ENCODE measurements around the gene MRPL50. TPM values are rescaled to one million over a fixed set of nuclear protein-coding genes. Genes with fewer than 3 reads are reported as not detected.
A peak's percentile ranks its signal among the peaks of the same experiment; 100 is the strongest.
"Not testable (repeated sequence)": the region's sequence is repeated elsewhere in the genome, so short reads cannot be mapped to it uniquely, and the experiment has no call there.

The MRPL50 gene
- total RNA-seq, 1 experiment from 2014 or later, result 15.4 TPM

DNA sequence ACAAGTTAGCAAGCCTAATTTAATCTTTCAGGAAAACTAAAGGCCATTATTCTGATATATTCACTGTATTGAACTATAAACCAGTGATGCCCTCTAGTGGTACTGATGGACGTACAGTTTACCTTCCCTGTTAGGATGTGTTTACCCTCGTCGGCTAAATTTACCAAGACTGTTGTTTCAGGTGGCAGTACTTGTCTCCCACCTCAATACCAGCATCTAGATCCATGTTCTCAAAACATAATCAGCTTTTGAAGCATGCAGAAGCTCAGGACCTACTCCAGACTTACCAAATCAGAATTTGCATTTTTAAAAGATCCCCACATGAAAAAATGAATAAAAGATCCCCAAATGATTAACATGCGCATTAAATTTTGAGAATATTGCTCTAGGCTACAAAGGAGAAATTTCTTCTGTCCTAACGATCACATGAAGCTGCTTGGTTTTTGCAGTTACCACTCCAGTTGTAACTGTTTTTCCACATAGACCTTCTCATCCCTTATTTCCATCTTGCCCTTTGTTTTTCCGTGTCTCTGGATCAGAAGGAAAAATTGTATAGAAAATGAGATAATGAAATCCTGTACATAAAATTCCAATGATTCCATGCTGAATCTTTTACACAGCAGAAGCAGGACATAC lies 10.4 kb downstream of the MRPL50 start:
- H3K4me1 Mint-ChIP-seq (ENCODE audit: insufficient read depth, unreplicated experiment), result peaks cover 18% of the 10 kb centered on the region
- TF ChIP-seq, protein P1, sequence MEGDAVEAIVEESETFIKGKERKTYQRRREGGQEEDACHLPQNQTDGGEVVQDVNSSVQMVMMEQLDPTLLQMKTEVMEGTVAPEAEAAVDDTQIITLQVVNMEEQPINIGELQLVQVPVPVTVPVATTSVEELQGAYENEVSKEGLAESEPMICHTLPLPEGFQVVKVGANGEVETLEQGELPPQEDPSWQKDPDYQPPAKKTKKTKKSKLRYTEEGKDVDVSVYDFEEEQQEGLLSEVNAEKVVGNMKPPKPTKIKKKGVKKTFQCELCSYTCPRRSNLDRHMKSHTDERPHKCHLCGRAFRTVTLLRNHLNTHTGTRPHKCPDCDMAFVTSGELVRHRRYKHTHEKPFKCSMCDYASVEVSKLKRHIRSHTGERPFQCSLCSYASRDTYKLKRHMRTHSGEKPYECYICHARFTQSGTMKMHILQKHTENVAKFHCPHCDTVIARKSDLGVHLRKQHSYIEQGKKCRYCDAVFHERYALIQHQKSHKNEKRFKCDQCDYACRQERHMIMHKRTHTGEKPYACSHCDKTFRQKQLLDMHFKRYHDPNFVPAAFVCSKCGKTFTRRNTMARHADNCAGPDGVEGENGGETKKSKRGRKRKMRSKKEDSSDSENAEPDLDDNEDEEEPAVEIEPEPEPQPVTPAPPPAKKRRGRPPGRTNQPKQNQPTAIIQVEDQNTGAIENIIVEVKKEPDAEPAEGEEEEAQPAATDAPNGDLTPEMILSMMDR (IDR thresholded peaks at IDR 0.05; ENCODE audit: unreplicated experiment), result peak; percentile 58
- H3K27me3 Mint-ChIP-seq (ENCODE audit: insufficient read depth, unreplicated experiment), result no peaks in the 10 kb centered on the region
- no TSS peak for BruUV-seq (replicated peaks)
- H3K27ac Mint-ChIP-seq (ENCODE audit: low read depth, unreplicated experiment), result no peak overlapping the region
- CTCF ChIA-PET, result interaction anchor here (0.6 to 2.8 kb wide), 41 partner anchors 8 to 1381 kb away, joined by 3 to 42 read pairs (median 4); partner anchors contain the start of genes MRPL50 and ZNF189
- intact Hi-C loops (cut with micrococcal nuclease), result loop anchor here (1.0 to 10.0 kb wide), 5 partner anchors 72 to 786 kb away; no protein-coding TSS in a partner anchor
- H3K9me3 Mint-ChIP-seq (ENCODE audit: unreplicated experiment), result peaks cover 14% of the 10 kb centered on the region
- peaks cover 44% of the 10 kb centered on the region for H3K36me3 Mint-ChIP-seq (ENCODE audit: insufficient read depth, unreplicated experiment)
- POLR2A ChIA-PET, result interaction anchor here (1.0 to 2.8 kb wide), 3 partner anchors 8 to 15 kb away, joined by 3 to 34 read pairs (median 6); partner anchors contain the start of genes MRPL50 and ZNF189
- DNase-seq (ENCODE audit: unreplicated experiment), result peak; percentile 56
- H3K4me3 Mint-ChIP-seq (ENCODE audit: unreplicated experiment), result no peak overlapping the region

DNA sequence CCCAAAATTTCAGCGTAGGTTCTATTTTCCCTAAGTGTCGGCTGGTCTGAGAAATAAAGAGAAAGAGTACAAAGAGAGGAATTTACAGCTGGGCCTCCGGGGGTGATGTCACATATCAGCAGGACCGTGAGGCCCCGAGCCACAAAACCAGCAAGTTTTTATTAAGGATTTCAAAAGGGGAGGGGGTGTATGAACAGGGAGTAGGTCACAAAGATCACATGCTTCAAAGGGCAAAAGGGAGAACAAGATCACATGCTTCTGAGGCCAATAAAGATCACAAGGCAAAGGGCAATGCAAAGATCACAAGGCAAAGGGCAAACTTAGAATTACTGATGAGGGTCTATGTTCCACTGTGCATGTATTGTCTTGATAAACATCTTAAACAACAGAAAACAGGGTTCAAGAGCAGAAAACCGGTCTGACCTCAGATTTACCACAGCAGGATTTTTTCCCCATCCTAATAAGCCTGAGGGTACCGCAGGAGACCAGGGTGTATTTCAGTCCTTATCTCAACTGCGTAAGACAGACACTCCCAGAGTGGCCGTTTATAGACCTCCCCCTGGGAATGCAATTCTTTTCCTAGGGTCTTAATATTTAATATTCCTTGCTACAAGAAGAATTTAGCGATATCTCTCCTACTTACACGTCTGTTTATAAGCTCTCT lies 13.4 kb downstream of the MRPL50 start, which contains the start of gene BAAT:
Gene BAAT, minus strand, starts transcription at position 134 of the 664 bp plus-strand sequence. CDS start 13,602 bp downstream, outside the sequence.
- H3K4me3 Mint-ChIP-seq (ENCODE audit: unreplicated experiment); CTCF ChIA-PET; H3K27ac Mint-ChIP-seq (ENCODE audit: low read depth, unreplicated experiment); H3K4me1 Mint-ChIP-seq (ENCODE audit: insufficient read depth, unreplicated experiment); DNase-seq (ENCODE audit: unreplicated experiment); H3K9me3 Mint-ChIP-seq (ENCODE audit: unreplicated experiment); BruUV-seq (replicated peaks); H3K27me3 Mint-ChIP-seq (ENCODE audit: insufficient read depth, unreplicated experiment); POLR2A ChIA-PET: not testable (repeated sequence)
- peaks cover 28% of the 10 kb centered on the region for H3K36me3 Mint-ChIP-seq (ENCODE audit: insufficient read depth, unreplicated experiment)
- intact Hi-C loops (cut with micrococcal nuclease), result loop anchor here (5.0 to 10.0 kb wide), 3 partner anchors 268 to 783 kb away; no protein-coding TSS in a partner anchor

GRCh38 chr9:101383361-101383760 lies 15.1 kb downstream of the MRPL50 start:
- no peak overlapping the region for H3K4me3 Mint-ChIP-seq (ENCODE audit: unreplicated experiment)
- no peak overlapping the region for H3K27ac Mint-ChIP-seq (ENCODE audit: low read depth, unreplicated experiment)
- no peak for DNase-seq (ENCODE audit: unreplicated experiment)
- peaks cover 13% of the 10 kb centered on the region for H3K36me3 Mint-ChIP-seq (ENCODE audit: insufficient read depth, unreplicated experiment)
- no peaks in the 10 kb centered on the region for H3K27me3 Mint-ChIP-seq (ENCODE audit: insufficient read depth, unreplicated experiment)
- CTCF ChIA-PET, result interaction anchor here (2.0 to 3.0 kb wide), 2 partner anchors 75 to 782 kb away, joined by 4 to 14 read pairs; no protein-coding TSS in a partner anchor
- POLR2A ChIA-PET, result no interaction called here
- no peaks in the 10 kb centered on the region for H3K9me3 Mint-ChIP-seq (ENCODE audit: unreplicated experiment)
- TF ChIP-seq, protein P1 (IDR thresholded peaks at IDR 0.05; ENCODE audit: unreplicated experiment), result no peak
- intact Hi-C loops (cut with micrococcal nuclease), result loop anchor here (10.0 kb wide), 1 partner anchor 669 kb away; no protein-coding TSS in a partner anchor
- H3K4me1 Mint-ChIP-seq (ENCODE audit: insufficient read depth, unreplicated experiment), result peaks cover 6% of the 10 kb centered on the region
- BruUV-seq (replicated peaks), result no TSS peak

- intact Hi-C loops (cut with micrococcal nuclease), result loop anchor here (10.0 kb wide), 1 partner anchor 667 kb away; no protein-coding TSS in a partner anchor
- Mint-ChIP-seq H3K4me3 (ENCODE audit: unreplicated experiment) (no peak overlapping the region), H3K4me1 (ENCODE audit: insufficient read depth, unreplicated experiment) (no peaks in the 10 kb centered on the region), H3K9me3 (ENCODE audit: unreplicated experiment) (no peaks in the 10 kb centered on the region), H3K27me3 (ENCODE audit: insufficient read depth, unreplicated experiment) (no peaks in the 10 kb centered on the region), H3K27ac (ENCODE audit: low read depth, unreplicated experiment) (no peak overlapping the region), H3K36me3 (ENCODE audit: insufficient read depth, unreplicated experiment) (peaks cover 3% of the 10 kb centered on the region)
- CTCF ChIA-PET, result interaction anchor here (0.7 to 3.0 kb wide), 5 partner anchors 8 to 780 kb away, joined by 3 to 14 read pairs (median 3); no protein-coding TSS in a partner anchor
- POLR2A ChIA-PET, result no interaction called here
- BruUV-seq (replicated peaks), result no TSS peak
- TF ChIP-seq, protein P1 (IDR thresholded peaks at IDR 0.05; ENCODE audit: unreplicated experiment), result no peak
- DNase-seq (ENCODE audit: unreplicated experiment), result no peak
These were observed 16.5 kb downstream of the MRPL50 start for GRCh38 chr9:101381833-101382342.

Data from MCF 10A (cell line).